Right lobe of liver (tissue), 4 donors: ENCODE results near the gene PMS1.

Experiments used
- POLR2A ChIP-seq: fragments of 450-650 bp; IDR thresholded peaks from one replicate; pipeline ENCODE4 v1.6.1; 2017; ENCODE audit warnings: antibody characterized with exemption, mild to moderate bottlenecking
- TF ChIP-seq, protein P1 (sequence below), 4 donors: fragments of 200-600 bp in 3 of 4; fragments of 450-650 bp in 1 of 4; IDR thresholded peaks; one replicate each; pipeline versions ENCODE4 v1.5.1 to v1.8.0; 2016 to 2022; ENCODE audit warnings: antibody characterized with exemption in 4 of 4, mild to moderate bottlenecking in 2 of 4
- donor health status: DM: no; HTN: no; CAD: no.
- donor health status: DM: no; HTN: no; CAD: no.
- donor health status: DM: no; HTN: yes; CAD: no.

DNA sequence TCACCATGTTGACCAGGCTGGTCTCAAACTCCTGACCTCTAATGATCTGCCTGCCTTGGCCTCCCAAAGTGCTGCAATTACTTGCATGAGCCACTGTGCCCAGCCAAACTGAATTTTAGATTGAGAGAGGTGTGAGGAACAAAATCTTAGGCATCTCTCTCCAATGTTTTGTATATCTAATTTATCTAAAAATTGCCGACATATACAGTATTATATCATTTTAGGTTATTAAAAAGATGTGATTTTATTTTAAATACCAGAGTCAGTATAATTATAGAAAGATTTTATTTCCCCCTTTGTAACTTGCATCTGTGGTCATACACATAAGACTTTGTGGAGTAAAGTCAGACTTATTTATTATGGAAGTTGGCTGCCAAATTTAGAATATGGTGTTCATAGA is 10.1 kb downstream of the PMS1 start:
- TF ChIP-seq, protein P1, sequence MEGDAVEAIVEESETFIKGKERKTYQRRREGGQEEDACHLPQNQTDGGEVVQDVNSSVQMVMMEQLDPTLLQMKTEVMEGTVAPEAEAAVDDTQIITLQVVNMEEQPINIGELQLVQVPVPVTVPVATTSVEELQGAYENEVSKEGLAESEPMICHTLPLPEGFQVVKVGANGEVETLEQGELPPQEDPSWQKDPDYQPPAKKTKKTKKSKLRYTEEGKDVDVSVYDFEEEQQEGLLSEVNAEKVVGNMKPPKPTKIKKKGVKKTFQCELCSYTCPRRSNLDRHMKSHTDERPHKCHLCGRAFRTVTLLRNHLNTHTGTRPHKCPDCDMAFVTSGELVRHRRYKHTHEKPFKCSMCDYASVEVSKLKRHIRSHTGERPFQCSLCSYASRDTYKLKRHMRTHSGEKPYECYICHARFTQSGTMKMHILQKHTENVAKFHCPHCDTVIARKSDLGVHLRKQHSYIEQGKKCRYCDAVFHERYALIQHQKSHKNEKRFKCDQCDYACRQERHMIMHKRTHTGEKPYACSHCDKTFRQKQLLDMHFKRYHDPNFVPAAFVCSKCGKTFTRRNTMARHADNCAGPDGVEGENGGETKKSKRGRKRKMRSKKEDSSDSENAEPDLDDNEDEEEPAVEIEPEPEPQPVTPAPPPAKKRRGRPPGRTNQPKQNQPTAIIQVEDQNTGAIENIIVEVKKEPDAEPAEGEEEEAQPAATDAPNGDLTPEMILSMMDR (IDR thresholded peaks at IDR 0.05): no peak
- no peak for TF ChIP-seq POLR2A
